Body of pancreas (tissue), 4 donors: Measurements from ENCODE around the gene DLGAP1.

Experiments
- POLR2A ChIP-seq, 3 donors: fragments of 450-650 bp; IDR thresholded peaks; one replicate each; pipeline ENCODE4 v1.6.1; 2016; ENCODE audit warnings: antibody characterized with exemption in 3 of 3, mild to moderate bottlenecking in 2 of 3
- TF ChIP-seq, protein P1 (sequence below), 7 experiments: fragments of 450-650 bp in 4 of 7; fragments of 200-600 bp in 3 of 7; sonication (generic) in 3 of 7; IDR thresholded peaks; one replicate each; pipeline ENCODE4 v1.5.1; 2016 to 2019; ENCODE audit warnings: antibody characterized with exemption in 7 of 7

GRCh38 chr18:3852321-3852720, 602.8 kb downstream of the DLGAP1 start:
- TF ChIP-seq, protein P1, sequence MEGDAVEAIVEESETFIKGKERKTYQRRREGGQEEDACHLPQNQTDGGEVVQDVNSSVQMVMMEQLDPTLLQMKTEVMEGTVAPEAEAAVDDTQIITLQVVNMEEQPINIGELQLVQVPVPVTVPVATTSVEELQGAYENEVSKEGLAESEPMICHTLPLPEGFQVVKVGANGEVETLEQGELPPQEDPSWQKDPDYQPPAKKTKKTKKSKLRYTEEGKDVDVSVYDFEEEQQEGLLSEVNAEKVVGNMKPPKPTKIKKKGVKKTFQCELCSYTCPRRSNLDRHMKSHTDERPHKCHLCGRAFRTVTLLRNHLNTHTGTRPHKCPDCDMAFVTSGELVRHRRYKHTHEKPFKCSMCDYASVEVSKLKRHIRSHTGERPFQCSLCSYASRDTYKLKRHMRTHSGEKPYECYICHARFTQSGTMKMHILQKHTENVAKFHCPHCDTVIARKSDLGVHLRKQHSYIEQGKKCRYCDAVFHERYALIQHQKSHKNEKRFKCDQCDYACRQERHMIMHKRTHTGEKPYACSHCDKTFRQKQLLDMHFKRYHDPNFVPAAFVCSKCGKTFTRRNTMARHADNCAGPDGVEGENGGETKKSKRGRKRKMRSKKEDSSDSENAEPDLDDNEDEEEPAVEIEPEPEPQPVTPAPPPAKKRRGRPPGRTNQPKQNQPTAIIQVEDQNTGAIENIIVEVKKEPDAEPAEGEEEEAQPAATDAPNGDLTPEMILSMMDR (IDR thresholded peaks at IDR 0.05): no peak
- no peak for TF ChIP-seq POLR2A (IDR thresholded peaks at IDR 0.05)
